Right cardiac atrium (tissue), 5 donors: ENCODE data around the gene EIPR1. TPM values are rescaled to one million over a fixed set of nuclear protein-coding genes. Genes with fewer than 3 reads are reported as not detected.

ENCODE experiments used
- ATAC-seq, 2 donors: fragments of 200-7000 bp; cut with Tn5 transposase; one replicate each; pipeline versions ENCODE4 v1.8.0 to v1.9.1; 2020; ENCODE audit warnings: moderate library complexity in 2 of 2, mild to moderate bottlenecking in 1 of 2
- DNase-seq, 3 donors: peaks; one replicate each; pipeline ENCODE4 v3.0.0-alpha.2; 2020
- H3K27ac ChIP-seq: one replicate; pipeline ENCODE4 v1.5.1; 2013; ENCODE audit warnings: mild to moderate bottlenecking, low read length, control low read depth, moderate library complexity
- H3K27me3 ChIP-seq: one replicate; pipeline ENCODE4 v1.6.1; 2013; ENCODE audit not compliant: control insufficient read depth, insufficient read depth
- H3K4me1 ChIP-seq: one replicate; pipeline ENCODE4 v1.6.1; 2013; ENCODE audit warnings: low read length; ENCODE audit not compliant: control insufficient read depth, insufficient read depth
- H3K4me3 ChIP-seq: one replicate; pipeline ENCODE4 v1.5.1; 2013; ENCODE audit warnings: low read length, control low read depth
- H3K9me3 ChIP-seq: one replicate; pipeline ENCODE4 v1.6.1; 2013; ENCODE audit warnings: low read length; ENCODE audit not compliant: control insufficient read depth
- WGBS: extraction: QIAGEN DNeasy Blood & Tissue Kit; methylation state at CpG from one replicate; pipeline ENCODE4 v1.1.7; 2013; 5-methylcytosine and 5-hydroxymethylcytosine counted together
- intact Hi-C, 4 donors: fragments of 100-400 bp; cut with DNase I; formaldehyde crosslinking; loops; one replicate each; pipeline versions ENCODE4 v1.11.0 to v1.14.0; 2022 to 2023
- polyA plus RNA-seq: library from polyadenylated mRNA; stranded (reverse); fragments of 200-250 nt; gene quantifications from one replicate; pipeline ENCODE4 v1.2.3, GENCODE V29; 2013
- total RNA-seq, 4 donors: library from RNA; stranded (reverse); fragmentation: NEBNext Ultra II Directional; extraction: Animal tissue kit (Norgen Biotek cat#: 25700); gene quantifications; one replicate each; pipeline ENCODE4 v1.2.1, GENCODE V29; 2021
- donor health status: healthy with polysubstance abuse.
- donor health status: DM: no; HTN: yes; CAD: no.
- donor health status: DM: no; HTN: no; CAD: no.
- donor health status: DM: no; HTN: yes; CAD: no; lungs with severe emphysema.
- donor health status: DM: yes; HTN: yes; CAD: no.

The EIPR1 gene
- total and polyA plus RNA-seq, 5 donors = 8.4 to 12.2 (median 10.6) TPM

GRCh38 chr2:3313781-3314375 lies 63.7 kb downstream of the EIPR1 start:
- 58% methylated on average over 27 of the region's 27 CpGs for WGBS
- no peak overlapping the region for H3K4me3 ChIP-seq
- intact Hi-C loops = no loop called here
- no peaks in the 10 kb centered on the region for H3K9me3 ChIP-seq
- H3K4me1 ChIP-seq = no peaks in the 10 kb centered on the region
- no peak overlapping the region for H3K27ac ChIP-seq
- ATAC-seq (peak in 1 of 2 donors; percentile 26), DNase-seq (peak in 1 of 3 donors; percentile 59)
- H3K27me3 ChIP-seq = no peaks in the 10 kb centered on the region

DNA sequence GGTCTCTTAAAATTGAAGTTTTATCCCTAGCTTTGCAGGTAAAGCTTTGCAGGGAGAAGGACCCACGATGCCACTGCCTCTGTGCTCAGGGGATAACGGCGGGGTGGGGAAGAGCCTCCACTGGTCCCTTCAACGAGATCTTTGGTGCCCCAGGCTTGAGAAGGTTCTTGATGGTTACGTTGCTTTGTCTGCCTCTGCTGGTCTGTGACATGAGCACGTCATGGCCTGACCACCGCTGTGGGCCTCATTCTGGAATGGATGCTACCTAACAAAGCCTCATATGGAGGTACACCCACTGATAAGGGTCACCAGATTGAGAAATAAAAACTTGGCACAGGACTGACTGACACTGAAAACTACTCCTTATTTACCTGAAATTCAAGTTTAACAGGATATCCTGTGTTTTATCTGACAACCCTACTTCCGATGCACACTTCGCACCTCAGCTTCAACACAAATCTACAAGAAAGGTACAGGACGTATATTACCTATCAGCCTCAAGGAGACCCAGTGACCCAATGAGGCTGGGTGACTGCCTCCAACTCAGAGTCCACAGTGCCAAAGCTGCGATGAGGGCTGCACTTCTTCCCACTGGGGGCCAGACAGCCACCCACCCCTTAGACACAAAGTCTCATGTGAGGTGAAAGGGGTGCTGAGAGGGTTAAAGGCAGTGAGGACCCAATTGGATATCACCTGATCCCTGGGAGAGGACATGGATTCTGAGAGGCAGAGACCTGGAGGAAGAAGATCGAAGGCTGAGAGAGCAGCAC lies 64.9 kb downstream of the EIPR1 start:
- Histone ChIP-seq H3K9me3 (no peaks in the 10 kb centered on the region), H3K4me3 (no peak overlapping the region), H3K4me1 (no peaks in the 10 kb centered on the region), H3K27me3 (no peaks in the 10 kb centered on the region), H3K27ac (no peak overlapping the region)
- DNase-seq (no peak), ATAC-seq (no peak)
- intact Hi-C loops = no loop called here
- 94% methylated on average over 12 of the region's 12 CpGs for WGBS

DNA sequence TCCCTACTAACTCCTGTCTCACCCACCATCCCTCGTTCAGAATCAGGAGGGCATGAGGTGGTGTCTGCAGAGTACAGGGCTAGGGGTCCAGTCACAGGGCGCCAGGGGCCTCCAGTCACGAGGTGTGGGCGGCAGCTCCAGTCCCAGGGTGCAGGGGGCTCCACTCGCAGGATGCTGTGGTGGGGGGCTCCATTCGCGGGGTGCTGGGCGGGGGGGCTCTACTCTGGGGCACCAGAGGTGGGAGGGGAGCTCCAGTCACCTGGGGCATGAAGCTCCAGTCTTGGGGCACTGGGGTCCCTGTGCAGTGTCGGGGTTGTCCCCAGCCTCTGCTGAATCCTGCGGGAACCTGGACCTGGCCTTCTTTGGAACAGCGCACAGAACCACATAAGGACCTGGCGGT lies 66.0 kb downstream of the EIPR1 start:
- Histone ChIP-seq H3K4me1 (no peaks in the 10 kb centered on the region), H3K9me3 (no peaks in the 10 kb centered on the region), H3K27me3 (no peaks in the 10 kb centered on the region), H3K4me3 (no peak overlapping the region), H3K27ac (no peak overlapping the region)
- DNase-seq (peak in 1 of 3 donors; percentile 28), ATAC-seq (peak in 1 of 2 donors; percentile 11)
- intact Hi-C loops = no loop called here
- 94% methylated on average over 12 of the region's 12 CpGs for WGBS

- DNase-seq = no peak
- H3K4me3 ChIP-seq = no peak overlapping the region
- no peak for ATAC-seq
- no peaks in the 10 kb centered on the region for H3K9me3 ChIP-seq
- intact Hi-C loops = loop anchor here in 2 of 4 donors (10.0 kb wide), 1 partner anchor 305 kb away; no protein-coding TSS in a partner anchor
- H3K27me3 ChIP-seq = no peaks in the 10 kb centered on the region
- no peaks in the 10 kb centered on the region for H3K4me1 ChIP-seq
- H3K27ac ChIP-seq = no peak overlapping the region
- whole genome bisulfite sequencing = 92% methylated on average over 23 of the region's 23 CpGs
Measured at GRCh38 chr2:3309496-3310355, 67.9 kb downstream of the EIPR1 start.

DNA sequence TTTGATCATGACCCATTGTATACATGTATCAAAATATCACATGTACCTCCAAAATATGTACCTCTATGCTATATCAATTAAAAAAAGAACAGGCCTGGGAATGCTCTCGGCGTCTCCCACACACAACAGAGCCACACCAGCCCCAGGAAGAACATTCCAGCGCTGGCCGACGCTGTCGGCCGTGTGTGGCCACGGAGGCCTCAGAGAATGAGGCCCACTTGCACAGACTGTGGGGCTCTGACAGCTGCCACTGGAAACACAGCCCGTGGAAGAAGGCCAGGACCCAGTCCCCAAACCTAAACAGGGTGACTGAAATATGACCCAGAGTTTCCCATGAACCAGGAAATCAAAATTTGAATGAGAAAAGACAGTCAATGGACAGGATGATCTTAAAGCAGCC lies 69.7 kb downstream of the EIPR1 start:
- H3K9me3 ChIP-seq = no peaks in the 10 kb centered on the region
- WGBS = 90% methylated on average over 9 of the region's 9 CpGs
- intact Hi-C loops = loop anchor here in 2 of 4 donors (10.0 kb wide), 1 partner anchor 303 kb away; no protein-coding TSS in a partner anchor
- H3K4me1 ChIP-seq = no peaks in the 10 kb centered on the region
- ATAC-seq (no peak), DNase-seq (no peak)
- H3K4me3 ChIP-seq = no peak overlapping the region
- no peaks in the 10 kb centered on the region for H3K27me3 ChIP-seq
- no peak overlapping the region for H3K27ac ChIP-seq

- Histone ChIP-seq H3K9me3 (no peaks in the 10 kb centered on the region), H3K27ac (no peak overlapping the region), H3K27me3 (no peaks in the 10 kb centered on the region), H3K4me1 (no peaks in the 10 kb centered on the region), H3K4me3 (no peak overlapping the region)
- DNase-seq (no peak), ATAC-seq (no peak)
- intact Hi-C loops = loop anchor here in 2 of 4 donors (10.0 kb wide), 1 partner anchor 302 kb away; no protein-coding TSS in a partner anchor
- WGBS = 97% methylated on average over 9 of the region's 9 CpGs
Measured at GRCh38 chr2:3307236-3307635, 70.4 kb downstream of the EIPR1 start.

GRCh38 chr2:3305952-3306351 lies 71.7 kb downstream of the EIPR1 start:
- DNase-seq (no peak), ATAC-seq (no peak)
- H3K9me3 ChIP-seq = no peaks in the 10 kb centered on the region
- H3K27ac ChIP-seq = no peak overlapping the region
- no peaks in the 10 kb centered on the region for H3K4me1 ChIP-seq
- no peak overlapping the region for H3K4me3 ChIP-seq
- H3K27me3 ChIP-seq = no peaks in the 10 kb centered on the region
- 94% methylated on average over 12 of the region's 12 CpGs for WGBS
- intact Hi-C loops = loop anchor here in 2 of 4 donors (10.0 kb wide), 1 partner anchor 301 kb away; no protein-coding TSS in a partner anchor

DNA sequence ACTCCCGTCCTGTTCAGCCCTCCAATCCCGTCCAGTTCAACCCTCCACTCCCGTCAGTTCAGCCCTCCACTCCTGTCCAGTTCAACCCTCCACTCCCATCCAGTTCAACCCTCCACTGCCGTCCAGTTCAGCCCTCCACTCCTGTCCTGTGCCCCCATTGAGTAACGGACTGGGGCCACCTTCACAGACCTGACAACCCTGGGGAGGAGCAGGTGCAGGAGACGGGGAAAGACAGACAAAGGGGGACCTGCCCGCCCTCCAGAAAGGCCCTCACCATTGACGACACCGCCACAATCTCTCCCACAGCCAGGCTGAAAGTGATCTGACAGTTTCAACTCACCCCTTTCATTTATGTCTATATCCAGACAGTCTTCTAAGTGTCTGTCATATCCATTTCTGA lies 72.2 kb downstream of the EIPR1 start:
- ATAC-seq = no peak
- no peaks in the 10 kb centered on the region for H3K9me3 ChIP-seq
- intact Hi-C loops = loop anchor here in 2 of 4 donors (10.0 kb wide), 1 partner anchor 301 kb away; no protein-coding TSS in a partner anchor
- WGBS = 94% methylated on average over 9 of the region's 9 CpGs
- DNase-seq = no peak
- H3K27me3 ChIP-seq = no peaks in the 10 kb centered on the region
- no peaks in the 10 kb centered on the region for H3K4me1 ChIP-seq
- H3K27ac ChIP-seq = no peak overlapping the region
- no peak overlapping the region for H3K4me3 ChIP-seq

GRCh38 chr2:3303583-3304406 lies 73.8 kb downstream of the EIPR1 start:
- ATAC-seq (peak; percentile 95 to 98), DNase-seq (peak; percentile 86 to 94 (median 93))
- H3K9me3 ChIP-seq = no peaks in the 10 kb centered on the region
- H3K4me3 ChIP-seq = peak overlapping the region; percentile 20
- no peaks in the 10 kb centered on the region for H3K4me1 ChIP-seq
- no peaks in the 10 kb centered on the region for H3K27me3 ChIP-seq
- WGBS = 39% methylated on average over 34 of the region's 34 CpGs
- H3K27ac ChIP-seq = no peak overlapping the region
- intact Hi-C loops = loop anchor here in 2 of 4 donors (10.0 kb wide), 1 partner anchor 299 kb away; no protein-coding TSS in a partner anchor
